Measurements from ENCODE around the gene WASF2. TPM values are rescaled to one million over a fixed set of nuclear protein-coding genes. Genes with fewer than 3 reads are reported as not detected.

The WASF2 gene
- total RNA-seq, 1 donor from 2014 or later, result 22.1 TPM

GRCh38 chr1:27394282-27394658, 95.7 kb downstream of the WASF2 start:
- Histone ChIP-seq H3K27me3 (ENCODE audit: control insufficient read depth, insufficient read depth, low read length) (no peaks in the 10 kb centered on the region), H3K4me3 (ENCODE audit: low read depth, low read length) (no peak overlapping the region), H3K36me3 (ENCODE audit: control insufficient read depth, insufficient read depth, low read length) (no peaks in the 10 kb centered on the region)
- FAIRE-seq (no peak), DNase-seq (ENCODE audit: low read depth) (no peak)
- TF ChIP-seq CTCF (IDR thresholded peaks at IDR 0.05; ENCODE audit: insufficient read depth, low read length, severe bottlenecking), result no peak

- H3K4me3 ChIP-seq (ENCODE audit: low read depth, low read length), result no peak overlapping the region
- no peak for DNase-seq (ENCODE audit: low read depth)
Observed at GRCh38 chr1:27393641-27394281, 96.2 kb downstream of the WASF2 start.

GRCh38 chr1:27392778-27393635, 97.0 kb downstream of the WASF2 start:
- no peak for DNase-seq (ENCODE audit: low read depth)
- no peak for FAIRE-seq
- peak overlapping the region; percentile 45 for H3K4me3 ChIP-seq (ENCODE audit: low read depth, low read length)
- no peaks in the 10 kb centered on the region for H3K36me3 ChIP-seq (ENCODE audit: control insufficient read depth, insufficient read depth, low read length)
- no peaks in the 10 kb centered on the region for H3K27me3 ChIP-seq (ENCODE audit: control insufficient read depth, insufficient read depth, low read length)
- TF ChIP-seq CTCF (IDR thresholded peaks at IDR 0.05; ENCODE audit: insufficient read depth, low read length, severe bottlenecking), result peak; percentile 24

More at GRCh38 chr1:27393641-27394281, 96.2 kb downstream of the WASF2 start:
- FAIRE-seq, result no peak
- TF ChIP-seq CTCF (IDR thresholded peaks at IDR 0.05; ENCODE audit: insufficient read depth, low read length, severe bottlenecking), result no peak
- Histone ChIP-seq H3K27me3 (ENCODE audit: control insufficient read depth, insufficient read depth, low read length) (no peaks in the 10 kb centered on the region), H3K36me3 (ENCODE audit: control insufficient read depth, insufficient read depth, low read length) (no peaks in the 10 kb centered on the region)

GRCh38 chr1:27392096-27392777, 97.7 kb downstream of the WASF2 start, which contains the start of gene GPR3:
GPR3 (plus strand) TSS chr1:27392622; CDS start chr1:27393799, 1,177 bp downstream.
- Histone ChIP-seq H3K36me3 (ENCODE audit: control insufficient read depth, insufficient read depth, low read length) (no peaks in the 10 kb centered on the region), H3K27me3 (ENCODE audit: control insufficient read depth, insufficient read depth, low read length) (no peaks in the 10 kb centered on the region), H3K4me3 (ENCODE audit: low read depth, low read length) (peak within 1 kb of the TSS; percentile 45)
- DNase-seq (ENCODE audit: low read depth) (peak; percentile 67), FAIRE-seq (no peak)
- peak; percentile 68 for TF ChIP-seq CTCF (IDR thresholded peaks at IDR 0.05; ENCODE audit: insufficient read depth, low read length, severe bottlenecking)

- peak; percentile 51 for DNase-seq (ENCODE audit: low read depth)
- peak overlapping the region; percentile 45 for H3K4me3 ChIP-seq (ENCODE audit: low read depth, low read length)
Observed at GRCh38 chr1:27391511-27392095, 98.4 kb downstream of the WASF2 start.

More at GRCh38 chr1:27391511-27392095, 98.4 kb downstream of the WASF2 start:
- Histone ChIP-seq H3K36me3 (ENCODE audit: control insufficient read depth, insufficient read depth, low read length) (no peaks in the 10 kb centered on the region), H3K27me3 (ENCODE audit: control insufficient read depth, insufficient read depth, low read length) (no peaks in the 10 kb centered on the region)
- TF ChIP-seq CTCF (IDR thresholded peaks at IDR 0.05; ENCODE audit: insufficient read depth, low read length, severe bottlenecking), result peak; percentile 11
- FAIRE-seq, result no peak

Data from bronchial epithelial cell (primary cell).